Panc1 (cell line): ENCODE data around the gene MAB21L3.

Experiments
- CTCF ChIP-seq: fragments of 450-650 bp; IDR thresholded peaks from 2 replicates; pipeline ENCODE4 v1.5.1; 2017; ENCODE audit warnings: mild to moderate bottlenecking
- POLR2AphosphoS5 ChIP-seq: IDR thresholded peaks from 2 replicates; pipeline ENCODE4 v1.6.1; 2012; ENCODE audit warnings: mild to moderate bottlenecking, low read depth, low read length, moderate library complexity
- REST ChIP-seq, 2 experiments: IDR thresholded peaks; 2 replicates each; pipeline ENCODE4 v1.6.1; 2011 to 2012; ENCODE audit warnings: low read depth in 2 of 2, control low read depth in 1 of 2, low read length in 1 of 2, mild to moderate bottlenecking in 1 of 2, moderate library complexity in 1 of 2; ENCODE audit not compliant: insufficient read depth in 1 of 2
- SIN3A ChIP-seq: IDR thresholded peaks from 2 replicates; pipeline ENCODE4 v1.6.1; 2012; ENCODE audit warnings: low read depth, mild to moderate bottlenecking, low read length, moderate library complexity, borderline replicate concordance; ENCODE audit not compliant: insufficient read depth

- TF ChIP-seq CTCF: no peak
- TF ChIP-seq POLR2AphosphoS5: no peak
- no peak for TF ChIP-seq SIN3A
- no peak for TF ChIP-seq REST (IDR thresholded peaks at IDR 0.05; ENCODE audit: insufficient read depth in 1 of 2, low read depth in 2 of 2, low read length in 1 of 2)
These were observed 37.8 kb downstream of the MAB21L3 start for GRCh38 chr1:116148967-116149366.
